ENCODE data around the gene CITED1. TPM values are rescaled to one million over a fixed set of nuclear protein-coding genes. Genes with fewer than 3 reads are reported as not detected.
A peak's percentile ranks its signal among the peaks of the same experiment; 100 is the strongest.

CITED1 gene, protein sequence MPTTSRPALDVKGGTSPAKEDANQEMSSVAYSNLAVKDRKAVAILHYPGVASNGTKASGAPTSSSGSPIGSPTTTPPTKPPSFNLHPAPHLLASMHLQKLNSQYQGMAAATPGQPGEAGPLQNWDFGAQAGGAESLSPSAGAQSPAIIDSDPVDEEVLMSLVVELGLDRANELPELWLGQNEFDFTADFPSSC
- total RNA-seq (2022) (0.37 and 0.72 TPM in 2 replicates), Bru-seq, nascent RNA (percentile 5 among the genes with signal in this experiment), BruChase-seq, experiment 1, labeled RNA remaining after a 6-hour chase (percentile 23 among the genes with signal in this experiment), BruChase-seq, experiment 2, labeled RNA remaining after a 2-hour chase (not detected)
- long read RNA-seq: 0 reads

- peak; percentile 13 for DNase-seq (ENCODE audit: unreplicated experiment)
- TF ChIP-seq, protein P1, sequence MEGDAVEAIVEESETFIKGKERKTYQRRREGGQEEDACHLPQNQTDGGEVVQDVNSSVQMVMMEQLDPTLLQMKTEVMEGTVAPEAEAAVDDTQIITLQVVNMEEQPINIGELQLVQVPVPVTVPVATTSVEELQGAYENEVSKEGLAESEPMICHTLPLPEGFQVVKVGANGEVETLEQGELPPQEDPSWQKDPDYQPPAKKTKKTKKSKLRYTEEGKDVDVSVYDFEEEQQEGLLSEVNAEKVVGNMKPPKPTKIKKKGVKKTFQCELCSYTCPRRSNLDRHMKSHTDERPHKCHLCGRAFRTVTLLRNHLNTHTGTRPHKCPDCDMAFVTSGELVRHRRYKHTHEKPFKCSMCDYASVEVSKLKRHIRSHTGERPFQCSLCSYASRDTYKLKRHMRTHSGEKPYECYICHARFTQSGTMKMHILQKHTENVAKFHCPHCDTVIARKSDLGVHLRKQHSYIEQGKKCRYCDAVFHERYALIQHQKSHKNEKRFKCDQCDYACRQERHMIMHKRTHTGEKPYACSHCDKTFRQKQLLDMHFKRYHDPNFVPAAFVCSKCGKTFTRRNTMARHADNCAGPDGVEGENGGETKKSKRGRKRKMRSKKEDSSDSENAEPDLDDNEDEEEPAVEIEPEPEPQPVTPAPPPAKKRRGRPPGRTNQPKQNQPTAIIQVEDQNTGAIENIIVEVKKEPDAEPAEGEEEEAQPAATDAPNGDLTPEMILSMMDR (IDR thresholded peaks at IDR 0.05; ENCODE audit: unreplicated experiment): no peak
- CTCF ChIA-PET: interaction anchor here (0.7 kb wide), 1 partner anchor 16 kb away, joined by 4 read pairs; no protein-coding TSS in a partner anchor
- no peak within 1 kb of the TSS for H3K27ac Mint-ChIP-seq (ENCODE audit: low read depth, unreplicated experiment)
- intact Hi-C loops (cut with micrococcal nuclease): no loop called here
- H3K4me3 Mint-ChIP-seq (ENCODE audit: unreplicated experiment): peak within 1 kb of the TSS; percentile 82
- no TSS peak for BruUV-seq (replicated peaks)
- no peaks in the 10 kb centered on the region for H3K36me3 Mint-ChIP-seq (ENCODE audit: insufficient read depth, unreplicated experiment)
- H3K4me1 Mint-ChIP-seq (ENCODE audit: insufficient read depth, unreplicated experiment): peaks cover 7% of the 10 kb centered on the region
- peaks cover 83% of the 10 kb centered on the region for H3K27me3 Mint-ChIP-seq (ENCODE audit: insufficient read depth, unreplicated experiment)
- H3K9me3 Mint-ChIP-seq (ENCODE audit: unreplicated experiment): no peaks in the 10 kb centered on the region
- POLR2A ChIA-PET: interaction anchor here (0.7 to 1.3 kb wide), 2 partner anchors 29 to 31 kb away, joined by 3 to 8 read pairs; no protein-coding TSS in a partner anchor
These were observed at the start of gene CITED1 for GRCh38 chrX:72305286-72306084. Gene CITED1 (minus strand): TSS chrX:72305914. CDS start chrX:72302869, 3,045 bp downstream.

GRCh38 chrX:72352786-72353185 lies 47.1 kb upstream of the CITED1 start:
- TF ChIP-seq, protein P1 (IDR thresholded peaks at IDR 0.05; ENCODE audit: unreplicated experiment): no peak
- intact Hi-C loops (cut with micrococcal nuclease): no loop called here
- H3K4me1 Mint-ChIP-seq (ENCODE audit: insufficient read depth, unreplicated experiment): no peaks in the 10 kb centered on the region
- peaks cover 6% of the 10 kb centered on the region for H3K36me3 Mint-ChIP-seq (ENCODE audit: insufficient read depth, unreplicated experiment)
- no peak for DNase-seq (ENCODE audit: unreplicated experiment)
- H3K9me3 Mint-ChIP-seq (ENCODE audit: unreplicated experiment): no peaks in the 10 kb centered on the region
- peaks cover 91% of the 10 kb centered on the region for H3K27me3 Mint-ChIP-seq (ENCODE audit: insufficient read depth, unreplicated experiment)
- no TSS peak for BruUV-seq (replicated peaks)
- ChIA-PET CTCF (no interaction called here), POLR2A (no interaction called here)
- no peak overlapping the region for H3K27ac Mint-ChIP-seq (ENCODE audit: low read depth, unreplicated experiment)
- H3K4me3 Mint-ChIP-seq (ENCODE audit: unreplicated experiment): no peak overlapping the region

GRCh38 chrX:72351606-72352334 lies 46.1 kb upstream of the CITED1 start:
- peaks cover 6% of the 10 kb centered on the region for H3K36me3 Mint-ChIP-seq (ENCODE audit: insufficient read depth, unreplicated experiment)
- ChIA-PET POLR2A (interaction anchor here (1.5 kb wide), 1 partner anchor 10 kb away, joined by 6 read pairs; no protein-coding TSS in a partner anchor), CTCF (no interaction called here)
- no peaks in the 10 kb centered on the region for H3K9me3 Mint-ChIP-seq (ENCODE audit: unreplicated experiment)
- H3K27ac Mint-ChIP-seq (ENCODE audit: low read depth, unreplicated experiment): no peak overlapping the region
- TF ChIP-seq, protein P1 (IDR thresholded peaks at IDR 0.05; ENCODE audit: unreplicated experiment): no peak
- H3K27me3 Mint-ChIP-seq (ENCODE audit: insufficient read depth, unreplicated experiment): peaks cover 91% of the 10 kb centered on the region
- DNase-seq (ENCODE audit: unreplicated experiment): no peak
- H3K4me1 Mint-ChIP-seq (ENCODE audit: insufficient read depth, unreplicated experiment): no peaks in the 10 kb centered on the region
- intact Hi-C loops (cut with micrococcal nuclease): no loop called here
- no TSS peak for BruUV-seq (replicated peaks)
- H3K4me3 Mint-ChIP-seq (ENCODE audit: unreplicated experiment): no peak overlapping the region
